NCI-H1694 (cell line): ENCODE measurements around the gene ASB18.
"Not testable (repeated sequence)": the region's sequence is repeated elsewhere in the genome, so short reads cannot be mapped to it uniquely, and the experiment has no call there.

ENCODE experiments used
- DNase-seq: peaks from one replicate; lab custom pipeline; 2025; lab: John Stamatoyannopoulos, UW

The ASB18 gene

DNA sequence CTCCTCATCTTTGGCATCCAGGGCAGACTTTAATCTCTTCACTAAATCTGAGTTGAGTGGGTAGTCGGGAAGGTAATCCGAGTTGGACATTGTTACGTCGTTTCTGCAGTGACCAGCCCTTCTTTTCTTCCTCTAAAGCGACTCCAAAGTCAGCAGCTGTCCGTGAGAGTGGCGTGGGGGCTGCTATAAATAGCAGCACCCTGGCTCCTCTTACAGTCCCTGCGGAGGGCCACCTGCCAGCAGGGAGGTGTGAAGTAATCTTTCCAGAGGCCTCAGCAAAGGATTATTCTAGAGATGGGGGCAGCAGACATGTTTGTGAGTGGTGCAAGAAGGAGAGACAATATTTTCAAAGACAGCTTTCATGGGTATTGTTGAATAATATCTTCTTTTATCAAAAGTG, at the start of gene ASB18:
Gene ASB18 (minus strand): TSS at position 151 of the 400 bp plus-strand sequence. CDS start 61 bp downstream, at position 90.
- no peak for DNase-seq

- no peak for DNase-seq
Measured at GRCh38 chr2:236311286-236311685, 47.1 kb upstream of the ASB18 start.

DNA sequence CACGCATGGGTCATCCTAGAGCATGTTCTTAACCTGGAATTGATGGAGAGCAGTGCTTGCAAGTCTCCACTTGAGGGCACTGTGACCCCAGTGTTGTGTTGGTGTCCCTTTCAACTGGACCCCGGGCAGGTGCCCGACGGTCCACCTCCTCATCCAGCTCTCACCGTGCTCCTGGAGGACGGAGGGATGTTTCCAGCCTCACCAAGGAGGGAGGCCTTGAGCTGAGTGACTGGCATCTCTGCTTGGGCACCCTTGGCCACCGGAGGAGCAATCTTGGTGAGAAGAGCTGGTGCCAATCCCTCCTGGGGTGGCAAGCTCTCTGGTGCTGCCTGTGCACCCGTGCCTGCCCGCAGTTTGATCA, 45.4 kb upstream of the ASB18 start:
- no peak for DNase-seq

DNA sequence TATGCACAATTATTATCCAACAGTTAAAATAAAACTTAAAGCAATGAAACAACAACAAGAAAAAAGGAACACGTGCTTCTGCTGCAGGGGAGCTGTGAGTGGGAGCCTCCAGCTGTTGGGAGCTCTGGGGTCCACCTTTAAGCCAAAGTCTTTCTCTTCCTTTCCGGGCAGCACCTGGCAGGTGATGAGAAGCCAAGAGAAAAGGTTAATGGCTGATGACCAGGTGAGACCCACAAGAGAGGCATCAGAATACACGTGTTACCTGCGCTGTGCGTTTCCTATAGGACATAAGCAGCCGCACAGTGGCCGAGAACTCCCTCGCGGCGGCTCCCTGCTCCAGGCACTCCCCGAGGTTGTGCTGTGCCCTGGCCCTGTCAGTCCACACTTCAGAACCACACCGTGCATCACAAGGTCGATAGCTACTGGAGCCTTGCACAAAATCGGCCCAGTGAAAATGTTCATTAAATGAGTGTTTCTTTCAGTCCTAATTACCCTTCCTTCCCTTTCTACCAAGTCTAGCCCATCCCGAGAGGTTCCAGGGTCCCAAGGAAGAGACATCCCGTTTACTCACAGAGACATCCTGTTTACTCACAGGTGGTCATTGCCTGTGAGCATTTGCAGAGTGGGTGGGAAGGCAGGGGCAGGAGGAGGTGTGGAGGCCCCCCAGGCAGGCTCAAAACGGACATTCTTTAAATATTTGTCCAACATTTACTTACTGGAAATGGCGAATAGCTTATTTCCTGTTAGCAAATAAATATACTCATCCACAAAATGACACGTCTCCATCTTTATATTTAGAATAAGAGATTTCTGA, 44.9 kb upstream of the ASB18 start:
- no peak for DNase-seq

- DNase-seq, result no peak
Measured at GRCh38 chr2:236307641-236308040, 43.4 kb upstream of the ASB18 start.

DNA sequence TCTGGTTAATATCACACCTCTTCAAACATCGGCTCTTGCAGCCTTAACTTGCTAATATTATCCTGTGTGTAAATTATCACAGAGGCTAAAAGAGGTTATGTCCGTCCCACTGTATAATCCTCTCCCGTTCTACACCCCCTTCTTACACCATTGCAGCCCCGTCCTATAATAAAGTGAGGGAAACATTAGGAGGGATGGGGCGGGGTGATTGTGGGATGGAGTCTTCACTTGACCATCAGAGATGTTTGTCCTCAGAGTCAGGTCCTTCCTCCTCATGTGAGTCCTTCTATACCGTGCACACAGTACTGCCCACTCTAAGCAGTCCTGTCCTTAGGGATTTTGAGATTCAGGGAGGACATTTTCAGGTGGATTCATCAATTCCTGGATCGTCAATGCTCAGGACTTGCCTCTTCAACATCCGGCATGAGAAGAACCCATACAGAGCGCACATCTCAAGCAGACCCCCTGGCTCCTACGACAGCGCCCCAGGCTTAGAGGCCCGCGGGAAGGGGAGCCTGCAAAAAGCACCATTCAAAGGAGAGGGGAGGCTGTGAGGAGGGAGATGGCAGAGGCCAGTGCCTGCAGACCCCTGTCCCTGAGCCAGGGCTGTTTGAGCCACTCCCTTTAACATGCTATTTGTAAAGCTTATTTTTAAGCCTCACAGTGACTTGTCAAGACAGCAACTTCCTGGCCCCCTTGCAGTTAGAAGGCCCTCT, 42.8 kb upstream of the ASB18 start:
- DNase-seq, result no peak

GRCh38 chr2:236305964-236306605, 41.9 kb upstream of the ASB18 start:
- no peak for DNase-seq

GRCh38 chr2:236305531-236305930, 41.3 kb upstream of the ASB18 start:
- DNase-seq, result no peak

GRCh38 chr2:236303935-236304334, 39.7 kb upstream of the ASB18 start:
- DNase-seq, result no peak

GRCh38 chr2:236302555-236302954, 38.3 kb upstream of the ASB18 start:
- DNase-seq, result no peak

GRCh38 chr2:236298924-236299475, 34.8 kb upstream of the ASB18 start:
- DNase-seq, result no peak

DNA sequence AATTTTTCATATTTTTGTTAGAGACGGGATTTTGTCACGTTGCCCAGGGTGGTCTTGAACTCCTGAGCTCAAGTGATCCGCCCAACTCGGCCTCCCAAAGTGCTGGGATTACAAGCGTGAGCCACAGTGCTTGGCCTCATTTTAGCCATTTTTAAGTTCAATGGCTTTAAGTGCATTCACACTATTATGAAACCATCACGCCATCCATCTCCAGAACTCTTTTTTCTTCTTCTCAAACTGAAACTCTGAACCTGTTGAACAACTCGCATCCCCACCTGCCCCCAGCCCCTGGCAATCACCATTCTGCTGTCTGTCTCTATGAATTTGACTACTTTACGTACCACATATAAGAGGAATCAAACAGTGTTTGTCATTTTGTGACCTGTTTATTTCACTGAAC, 31.3 kb upstream of the ASB18 start:
- DNase-seq, result no peak

DNA sequence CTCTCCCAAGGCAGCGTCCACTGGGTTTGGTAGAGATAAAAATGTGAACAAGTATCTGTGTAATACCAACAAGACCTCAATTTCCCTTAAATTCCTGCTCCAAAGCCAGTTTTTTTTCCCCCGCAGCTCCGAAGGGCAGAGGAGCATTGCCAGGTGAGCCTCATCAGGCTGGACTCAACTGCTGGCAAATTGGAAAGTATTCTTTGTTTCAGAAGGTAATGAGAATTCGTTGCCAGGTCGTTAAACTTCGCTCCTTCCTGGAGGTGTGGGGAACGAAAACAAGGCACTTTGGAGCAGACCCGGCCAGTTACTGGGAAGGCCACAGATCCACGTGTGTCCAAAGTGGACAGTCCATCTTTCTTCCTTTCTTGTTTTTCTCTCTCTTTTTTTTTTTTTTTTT, 30.4 kb upstream of the ASB18 start:
- DNase-seq, result no peak

DNA sequence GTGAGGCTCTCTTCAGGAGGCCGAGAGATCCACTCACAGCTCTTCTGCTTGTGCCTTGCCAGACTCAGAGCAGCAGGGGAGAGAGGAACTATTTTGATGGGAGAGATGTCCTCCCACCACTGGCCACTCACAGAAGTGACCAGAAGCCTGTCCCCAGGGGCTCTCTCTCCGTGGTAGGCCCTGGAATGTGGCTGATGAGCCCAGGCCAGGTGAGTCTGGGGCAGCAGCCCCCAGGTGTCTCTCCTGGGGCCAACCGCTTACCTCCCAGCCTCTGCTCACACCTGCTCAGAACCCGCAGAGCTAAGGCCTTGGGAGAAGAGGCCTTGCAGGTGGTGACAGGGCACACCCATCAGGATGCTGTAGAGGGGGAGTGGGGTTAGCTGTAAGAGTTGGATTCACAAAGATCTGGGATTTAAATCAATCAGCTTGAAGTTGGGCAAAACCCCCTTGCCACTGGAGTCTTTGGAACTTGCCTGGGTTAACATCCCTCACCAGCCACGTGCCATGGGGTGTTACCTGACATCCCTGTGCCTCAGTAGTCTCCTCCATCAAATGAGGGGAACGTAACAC, 29.1 kb upstream of the ASB18 start:
- DNase-seq, result no peak

DNA sequence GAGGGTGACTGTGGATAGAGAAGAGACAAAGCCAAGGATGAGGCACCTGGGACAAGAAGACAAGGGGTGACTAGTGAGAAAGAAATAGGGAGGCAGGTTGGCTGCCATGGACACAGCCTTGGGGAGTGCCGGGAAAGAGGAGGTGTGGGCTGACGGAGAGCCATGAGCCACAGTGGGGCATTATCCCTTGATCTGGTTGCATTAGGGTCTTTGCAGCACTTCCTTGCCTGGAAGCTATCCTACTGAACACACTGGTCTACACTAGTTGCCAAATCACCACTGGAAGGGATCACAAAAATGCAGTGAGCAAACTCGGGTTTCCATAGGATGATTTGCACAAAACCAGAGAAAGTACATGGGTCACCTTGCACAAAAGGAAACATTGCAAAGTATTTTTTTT, 27.7 kb upstream of the ASB18 start:
- DNase-seq, result no peak

- DNase-seq, result no peak
Measured at GRCh38 chr2:236291476-236291875, 27.3 kb upstream of the ASB18 start.

- DNase-seq, result no peak
Measured at GRCh38 chr2:236290742-236291425, 26.7 kb upstream of the ASB18 start.

DNA sequence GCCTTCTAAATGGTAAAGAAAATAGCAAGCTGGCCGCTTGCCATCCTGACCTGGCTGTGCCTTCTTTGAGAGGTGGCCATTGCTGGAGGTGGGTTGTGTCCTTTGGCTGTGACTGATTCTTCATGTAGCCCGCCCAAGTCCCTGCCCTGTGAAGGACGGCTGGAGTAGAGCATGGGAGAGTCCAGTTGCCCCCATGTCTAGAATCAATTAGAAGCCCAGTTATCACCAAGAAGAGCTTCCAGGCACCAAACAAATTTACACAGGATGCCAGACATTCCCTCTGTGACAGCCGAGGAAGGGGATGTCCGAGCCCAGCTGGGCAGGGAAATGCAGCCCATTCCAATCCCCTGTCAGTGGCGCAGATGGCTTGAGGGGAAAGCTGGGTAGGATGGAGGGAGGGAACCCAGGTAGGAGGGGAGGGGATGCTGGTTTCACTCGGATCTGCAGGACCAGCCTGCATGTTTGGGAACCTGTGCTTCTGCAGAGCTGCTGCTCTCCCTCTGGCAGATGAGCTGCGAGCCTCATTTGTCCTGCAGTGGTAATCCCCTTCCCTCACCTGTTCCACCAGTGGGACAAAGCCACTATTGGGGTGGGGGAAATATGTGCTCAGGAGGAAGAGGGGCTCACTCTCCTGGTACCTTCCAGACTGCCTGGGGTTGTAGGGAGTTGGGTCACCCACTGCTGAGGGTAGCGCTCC, 25.7 kb upstream of the ASB18 start:
- no peak for DNase-seq

GRCh38 chr2:236288373-236288772, 24.2 kb upstream of the ASB18 start:
- not testable (repeated sequence) for DNase-seq

DNA sequence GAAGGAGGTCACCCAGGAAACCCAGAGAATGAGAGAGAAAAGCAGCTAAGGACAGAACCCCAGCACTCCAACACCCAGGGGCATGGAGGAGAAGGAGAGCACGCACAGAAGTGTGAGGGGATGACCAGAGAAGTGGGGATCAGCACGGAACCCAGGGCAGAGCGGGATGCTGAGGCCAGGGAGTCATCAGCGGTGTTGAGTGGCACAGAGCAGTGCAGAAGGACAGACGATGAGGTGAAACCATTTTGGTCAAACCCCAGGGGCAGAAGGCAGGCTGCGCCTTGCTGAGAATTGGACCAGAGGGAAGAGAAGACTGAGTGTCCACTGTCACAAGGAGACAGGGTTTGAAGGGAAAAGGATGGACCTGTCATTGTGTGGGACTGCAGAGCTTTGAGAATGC, 23.4 kb upstream of the ASB18 start:
- DNase-seq, result no peak

- DNase-seq, result no peak
Measured at GRCh38 chr2:236286873-236287545, 22.8 kb upstream of the ASB18 start.
